Lung (tissue), 12 donors: Measurements from ENCODE around the gene AGT. TPM values are rescaled to one million over a fixed set of nuclear protein-coding genes. Genes with fewer than 3 reads are reported as not detected.

Experiments
- ATAC-seq: fragments of 200-7000 bp; cut with Tn5 transposase; one replicate; pipeline ENCODE4 v1.9.1; 2020; ENCODE audit warnings: moderate number of reproducible peaks; ENCODE audit not compliant: insufficient read depth, low FRiP score
- DNase-seq, 3 donors: peaks; one replicate each; pipeline ENCODE4 v3.0.0-alpha.2; 2013 to 2017
- H3K27ac ChIP-seq, 2 donors: one replicate each; pipeline ENCODE4 v1.5.1; 2013; ENCODE audit warnings: mild to moderate bottlenecking in 2 of 2, moderate library complexity in 2 of 2, control low read depth in 1 of 2, inconsistent platforms in 1 of 2, low read depth in 1 of 2, low read length in 1 of 2
- H3K27me3 ChIP-seq, 3 donors: one replicate each; pipeline ENCODE4 v1.5.1; 2013; ENCODE audit warnings: low read length in 2 of 3; ENCODE audit not compliant: control insufficient read depth in 3 of 3, insufficient read depth in 3 of 3
- H3K36me3 ChIP-seq, 4 donors: one replicate each; pipeline ENCODE4 v1.5.1; 2013; ENCODE audit warnings: low read length in 4 of 4, mild to moderate bottlenecking in 1 of 4, moderate library complexity in 1 of 4; ENCODE audit not compliant: control insufficient read depth in 4 of 4, insufficient read depth in 4 of 4
- H3K4me1 ChIP-seq, 5 donors: one replicate each; pipeline ENCODE4 v1.5.1; 2013; ENCODE audit warnings: low read length in 5 of 5, mild to moderate bottlenecking in 2 of 5, moderate library complexity in 1 of 5; ENCODE audit not compliant: control insufficient read depth in 5 of 5, insufficient read depth in 5 of 5
- H3K4me3 ChIP-seq: one replicate; pipeline ENCODE4 v1.5.1; 2013; ENCODE audit warnings: mild to moderate bottlenecking, control low read depth, moderate library complexity
- H3K9ac ChIP-seq, 2 donors: one replicate each; pipeline ENCODE4 v1.5.1; 2013; ENCODE audit warnings: low read length in 2 of 2, control low read depth in 1 of 2; ENCODE audit not compliant: insufficient read depth in 1 of 2
- H3K9me3 ChIP-seq, 4 donors: one replicate each; pipeline ENCODE4 v1.5.1; 2013; ENCODE audit warnings: low read length in 3 of 4, mild to moderate bottlenecking in 1 of 4, moderate library complexity in 1 of 4; ENCODE audit not compliant: control insufficient read depth in 4 of 4, insufficient read depth in 3 of 4
- CTCF ChIP-seq: IDR thresholded peaks from 2 replicates; pipeline ENCODE4 v1.5.1; 2012; ENCODE audit warnings: mild to moderate bottlenecking; ENCODE audit errors: control extremely low read depth, extremely low read depth
- WGBS, 2 donors: extraction: QIAGEN DNeasy Blood & Tissue Kit; methylation state at CpG; one replicate each; pipeline ENCODE4 v1.1.7; 2013; 5-methylcytosine and 5-hydroxymethylcytosine counted together
- polyA plus RNA-seq, 2 donors: library from polyadenylated mRNA; stranded (reverse); fragments of 200-250 nt; gene quantifications; one replicate each; pipeline ENCODE4 v1.2.1, GENCODE V29; 2013
- total RNA-seq, 2 donors: library from RNA; depleted of rRNA in 1 of 2; stranded (reverse); fragments of >200 nt in 1 of 2; gene quantifications; one replicate each; pipeline ENCODE4 v1.2.1, GENCODE V29; 2014 to 2021
- donor health status: control.
- donor health status: control.
- donor health status: Bipolar disorder and iron deficiency.
- donor health status: healthy.
- donor health status: DM: yes; HTN: yes; CAD: no.

Gene AGT
- total and polyA plus RNA-seq, 4 donors = 1.7 to 3.5 (median 1.9) TPM

GRCh38 chr1:230739564-230740290, 25.8 kb upstream of the AGT start:
- no peak for DNase-seq
- H3K4me3 ChIP-seq = no peak overlapping the region
- H3K27ac ChIP-seq = no peak overlapping the region
- no peak for ATAC-seq
- H3K27me3 ChIP-seq = no peaks in the 10 kb centered on the region
- TF ChIP-seq CTCF = no peak
- H3K9ac ChIP-seq = no peak overlapping the region
- H3K4me1 ChIP-seq = no peaks in the 10 kb centered on the region
- 94% methylated on average over 12 of the region's 12 CpGs for WGBS, 2 donors
- H3K9me3 ChIP-seq = no peaks in the 10 kb centered on the region
- H3K36me3 ChIP-seq = no peaks in the 10 kb centered on the region

DNA sequence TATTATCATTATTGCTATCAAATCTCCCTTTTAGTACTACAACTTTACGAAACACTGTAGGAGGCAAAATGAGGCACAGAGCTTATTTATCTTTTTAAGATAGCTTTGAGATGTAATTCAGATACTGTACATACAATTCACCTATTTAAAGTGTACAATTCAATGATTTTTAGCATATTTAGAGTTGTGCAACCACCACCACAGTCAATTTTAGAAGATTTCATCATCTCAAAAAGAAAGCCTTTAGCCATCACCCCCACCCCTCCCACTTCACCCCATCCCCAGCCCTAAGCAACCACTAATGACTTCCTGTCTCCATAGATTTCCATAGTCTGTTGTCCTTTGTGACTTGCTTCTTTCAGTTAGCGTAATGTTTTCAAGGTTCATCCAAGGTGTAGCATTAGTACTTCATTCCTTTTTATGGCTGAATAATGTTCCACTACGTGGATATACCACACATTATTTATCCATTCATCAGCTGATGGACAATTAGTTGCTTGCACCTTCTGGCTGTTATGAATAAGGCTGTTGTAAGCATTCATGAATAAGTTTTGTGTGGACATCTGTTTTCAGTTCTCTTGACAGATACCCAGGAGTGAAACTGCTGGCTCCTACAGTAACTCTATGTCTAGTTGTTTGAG, 23.8 kb upstream of the AGT start:
- DNase-seq = no peak
- H3K36me3 ChIP-seq = no peaks in the 10 kb centered on the region
- TF ChIP-seq CTCF = no peak
- no peaks in the 10 kb centered on the region for H3K4me1 ChIP-seq
- WGBS, 2 donors = 94 to 97% methylated on average over 3 of the region's 3 CpGs
- no peak overlapping the region for H3K27ac ChIP-seq
- H3K9ac ChIP-seq = no peak overlapping the region
- no peak overlapping the region for H3K4me3 ChIP-seq
- no peaks in the 10 kb centered on the region for H3K27me3 ChIP-seq
- no peaks in the 10 kb centered on the region for H3K9me3 ChIP-seq
- no peak for ATAC-seq

- peak; percentile 27 for ATAC-seq
Observed at GRCh38 chr1:230735447-230735846, 21.5 kb upstream of the AGT start.

More at GRCh38 chr1:230735447-230735846, 21.5 kb upstream of the AGT start:
- H3K27me3 ChIP-seq = no peaks in the 10 kb centered on the region
- DNase-seq = no peak
- no peak overlapping the region for H3K27ac ChIP-seq
- no peaks in the 10 kb centered on the region for H3K36me3 ChIP-seq
- TF ChIP-seq CTCF = no peak
- H3K9me3 ChIP-seq = no peaks in the 10 kb centered on the region
- H3K4me1 ChIP-seq = peaks cover 0 to 5% (median 0%) of the 10 kb centered on the region in 5 donors
- 37 to 56% methylated on average over 2 of the region's 2 CpGs for WGBS, 2 donors
- no peak overlapping the region for H3K4me3 ChIP-seq
- H3K9ac ChIP-seq = no peak overlapping the region
